Kidney (tissue), 14 donors: ENCODE results near the gene ARID5B. TPM values are rescaled to one million over a fixed set of nuclear protein-coding genes. Genes with fewer than 3 reads are reported as not detected.

ENCODE experiments used
- DNase-seq, 5 donors: peaks; one replicate each; pipeline ENCODE4 v3.0.0-alpha.2; 2013 to 2020
- FAIRE-seq: peaks from 2 replicates; lab custom pipeline; 2012; peaks lifted over from hg19 to GRCh38; lab: Jason Lieb, UNC
- H3K27ac ChIP-seq, 2 donors: one replicate each; pipeline ENCODE4 v1.7.0; 2013; ENCODE audit warnings: low read depth in 2 of 2, low read length in 2 of 2, inconsistent platforms in 1 of 2
- H3K27me3 ChIP-seq: one replicate; pipeline ENCODE4 v1.7.1; 2013; ENCODE audit warnings: low read length, inconsistent platforms; ENCODE audit not compliant: control insufficient read depth, insufficient read depth
- H3K36me3 ChIP-seq, 3 donors: one replicate each; pipeline versions ENCODE4 v1.7.0 to v1.7.1; 2013; ENCODE audit warnings: low read length in 3 of 3, control low read depth in 1 of 3, inconsistent platforms in 1 of 3; ENCODE audit not compliant: insufficient read depth in 3 of 3, control insufficient read depth in 2 of 3
- H3K4me1 ChIP-seq, 3 donors: one replicate each; pipeline versions ENCODE4 v1.7.0 to v1.7.1; 2013; ENCODE audit warnings: low read length in 3 of 3, inconsistent platforms in 1 of 3, low read depth in 1 of 3; ENCODE audit not compliant: control insufficient read depth in 2 of 3, insufficient read depth in 2 of 3
- H3K4me3 ChIP-seq, 3 donors: one replicate each; pipeline versions ENCODE4 v1.7.0 to v1.8.1; 2013; ENCODE audit warnings: low read length in 3 of 3, control low read depth in 1 of 3, inconsistent platforms in 1 of 3
- H3K9ac ChIP-seq, 3 donors: one replicate each; pipeline versions ENCODE4 v1.7.0 to v1.7.1; 2013; ENCODE audit warnings: low read length in 3 of 3, control low read depth in 1 of 3, inconsistent platforms in 1 of 3
- H3K9me3 ChIP-seq, 3 donors: one replicate each; pipeline versions ENCODE4 v1.7.0 to v1.7.1; 2013; ENCODE audit warnings: low read length in 3 of 3, control low read depth in 1 of 3, inconsistent platforms in 1 of 3; ENCODE audit not compliant: control insufficient read depth in 2 of 3, insufficient read depth in 1 of 3
- intact Hi-C: fragments of 100-400 bp; cut with DNase I; formaldehyde crosslinking; loops from one replicate; pipeline ENCODE4 v1.11.1; 2022
- polyA plus RNA-seq: library from polyadenylated mRNA; stranded (reverse); fragments of 350-450 nt; fragmentation: Illumina TruSeq; extraction: RNeasy Lipid Tissue Mini Kit (QIAGEN cat#74804); gene quantifications from one replicate; pipeline ENCODE4 v1.2.3, GENCODE V29; 2014; ENCODE audit warnings: low read depth, low replicate concordance; ENCODE audit not compliant: insufficient read depth
- total RNA-seq: library from RNA; stranded (reverse); fragmentation: NEBNext Ultra II Directional; extraction: Animal tissue kit (Norgen Biotek cat#: 25700); gene quantifications from one replicate; pipeline ENCODE4 v1.2.1, GENCODE V29; 2021
- TF ChIP-seq, protein P1 (sequence below): IDR thresholded peaks from 3 replicates; pipeline ENCODE4 v1.5.1; 2012; ENCODE audit warnings: mild to moderate bottlenecking, moderate library complexity, borderline replicate concordance; ENCODE audit not compliant: insufficient read depth; ENCODE audit errors: extremely low read depth
- donor health status: control.
- donor health status: control.
- donor health status: control.
- donor health status: control.
- donor health status: control.
- donor health status: DM: yes; HTN: yes; CAD: no.
- donor health status: Normal renal cell carcinoma (clear cell type).

The ARID5B gene
- total and polyA plus RNA-seq, 2 donors from 2014 or later: 8.6 to 77.9 TPM

DNA sequence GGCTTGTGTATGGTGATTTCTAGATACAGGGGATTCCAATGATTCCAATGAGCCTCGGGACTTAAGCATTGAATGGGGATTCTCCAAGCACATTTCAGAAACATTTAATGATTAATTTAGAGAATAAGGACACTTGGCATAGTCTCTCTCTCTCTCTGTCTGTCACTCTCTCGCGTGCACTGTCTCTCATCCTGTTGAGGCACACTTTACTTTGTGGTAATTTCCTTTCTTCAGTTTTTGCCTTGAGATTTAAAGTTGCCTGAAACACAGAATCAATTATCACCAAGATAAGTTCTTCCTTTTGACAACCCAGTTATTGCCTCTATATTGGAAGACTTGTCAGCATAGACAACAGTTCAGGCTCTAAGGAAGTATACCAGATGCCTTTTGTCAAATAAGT lies 131.6 kb downstream of the ARID5B start:
- intact Hi-C loops: loop anchor here (10.0 kb wide), 1 partner anchor 192 kb away; no protein-coding TSS in a partner anchor
- H3K9me3 ChIP-seq: no peaks in the 10 kb centered on the region
- H3K36me3 ChIP-seq: no peaks in the 10 kb centered on the region
- H3K27ac ChIP-seq: no peak overlapping the region
- TF ChIP-seq, protein P1, sequence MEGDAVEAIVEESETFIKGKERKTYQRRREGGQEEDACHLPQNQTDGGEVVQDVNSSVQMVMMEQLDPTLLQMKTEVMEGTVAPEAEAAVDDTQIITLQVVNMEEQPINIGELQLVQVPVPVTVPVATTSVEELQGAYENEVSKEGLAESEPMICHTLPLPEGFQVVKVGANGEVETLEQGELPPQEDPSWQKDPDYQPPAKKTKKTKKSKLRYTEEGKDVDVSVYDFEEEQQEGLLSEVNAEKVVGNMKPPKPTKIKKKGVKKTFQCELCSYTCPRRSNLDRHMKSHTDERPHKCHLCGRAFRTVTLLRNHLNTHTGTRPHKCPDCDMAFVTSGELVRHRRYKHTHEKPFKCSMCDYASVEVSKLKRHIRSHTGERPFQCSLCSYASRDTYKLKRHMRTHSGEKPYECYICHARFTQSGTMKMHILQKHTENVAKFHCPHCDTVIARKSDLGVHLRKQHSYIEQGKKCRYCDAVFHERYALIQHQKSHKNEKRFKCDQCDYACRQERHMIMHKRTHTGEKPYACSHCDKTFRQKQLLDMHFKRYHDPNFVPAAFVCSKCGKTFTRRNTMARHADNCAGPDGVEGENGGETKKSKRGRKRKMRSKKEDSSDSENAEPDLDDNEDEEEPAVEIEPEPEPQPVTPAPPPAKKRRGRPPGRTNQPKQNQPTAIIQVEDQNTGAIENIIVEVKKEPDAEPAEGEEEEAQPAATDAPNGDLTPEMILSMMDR: no peak
- DNase-seq: no peak
- no peaks in the 10 kb centered on the region for H3K27me3 ChIP-seq
- peaks cover 4 to 8% (median 8%) of the 10 kb centered on the region in 3 donors for H3K4me1 ChIP-seq
- H3K4me3 ChIP-seq: no peak overlapping the region
- no peak overlapping the region for H3K9ac ChIP-seq
- FAIRE-seq: no peak

DNA sequence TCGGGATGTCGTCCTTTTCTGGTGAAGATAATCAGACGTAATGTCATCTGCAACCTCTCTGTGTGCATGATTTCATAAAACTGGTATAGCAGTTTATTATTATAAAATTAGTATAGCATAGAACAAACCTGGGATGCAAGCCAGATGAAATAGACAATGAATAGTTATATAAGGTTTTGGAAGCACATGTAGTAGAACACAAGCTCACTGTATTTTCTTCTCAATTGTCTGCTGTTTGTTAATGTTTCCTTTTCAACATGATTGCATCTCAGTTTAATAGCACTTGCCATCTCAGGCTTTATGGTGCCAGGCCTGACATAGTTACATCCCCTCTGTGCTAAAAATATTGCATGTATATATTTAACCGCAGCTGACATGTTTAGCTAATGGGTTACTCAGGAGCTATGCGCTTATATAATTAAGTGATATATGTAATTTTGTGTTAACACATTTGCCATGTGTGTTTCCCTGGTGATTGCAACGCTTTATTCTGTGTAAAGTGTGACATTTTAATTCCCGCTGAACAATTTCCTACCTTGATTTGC lies 132.7 kb downstream of the ARID5B start:
- Histone ChIP-seq H3K27ac (no peak overlapping the region), H3K36me3 (no peaks in the 10 kb centered on the region), H3K4me3 (no peak overlapping the region), H3K4me1 (peaks cover 9 to 17% (median 12%) of the 10 kb centered on the region in 3 donors), H3K9me3 (no peaks in the 10 kb centered on the region), H3K27me3 (no peaks in the 10 kb centered on the region), H3K9ac (no peak overlapping the region)
- TF ChIP-seq, protein P1: no peak
- FAIRE-seq: no peak
- intact Hi-C loops: loop anchor here (10.0 kb wide), 1 partner anchor 191 kb away; no protein-coding TSS in a partner anchor
- DNase-seq: no peak

DNA sequence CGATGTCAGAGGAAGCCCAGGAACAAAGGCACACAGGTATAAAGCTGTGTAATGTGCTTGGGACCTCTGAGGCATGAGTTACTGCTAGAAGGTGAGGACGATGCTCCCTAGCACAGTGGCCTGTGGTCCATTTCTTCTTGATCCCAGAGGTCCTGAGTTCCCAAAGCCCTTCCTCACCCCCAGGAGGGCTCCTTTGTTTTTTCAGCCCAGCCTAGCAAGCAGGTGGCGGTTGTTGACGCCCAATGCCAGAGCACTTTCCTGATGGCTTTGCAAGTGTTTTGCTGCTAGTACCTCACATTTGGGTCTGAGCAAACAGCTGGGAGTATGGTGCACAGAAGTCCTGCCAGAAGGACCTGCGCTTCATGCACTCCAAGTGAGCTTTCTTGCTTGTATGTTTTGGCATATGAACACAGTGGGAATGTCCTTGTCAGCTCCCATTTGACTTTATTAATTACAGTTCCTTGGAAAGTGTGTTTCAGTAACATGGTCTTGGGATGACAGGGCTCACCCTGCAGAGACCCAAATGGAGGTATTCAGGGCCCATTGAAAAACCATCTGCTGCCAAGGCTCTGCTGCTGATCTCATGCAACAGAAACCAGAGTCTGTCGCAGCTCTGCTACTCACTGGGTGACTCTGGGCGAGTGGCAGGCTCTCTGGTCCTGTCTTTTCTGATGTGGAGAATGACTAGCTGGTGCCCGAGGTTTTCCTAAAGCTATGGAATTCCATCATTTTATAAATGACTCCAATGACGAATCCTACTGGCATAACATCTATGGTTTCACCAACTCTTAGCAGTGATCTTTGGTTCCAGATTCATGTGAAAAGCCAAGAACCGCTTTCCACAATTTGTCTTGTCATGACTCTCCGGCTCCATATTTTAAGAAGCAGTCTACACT lies 134.9 kb downstream of the ARID5B start:
- H3K4me3 ChIP-seq: no peak overlapping the region
- no peaks in the 10 kb centered on the region for H3K36me3 ChIP-seq
- peak overlapping the region in 1 of 3 donors; percentile 41 for H3K9ac ChIP-seq
- peaks cover 12 to 32% (median 20%) of the 10 kb centered on the region in 3 donors for H3K4me1 ChIP-seq
- FAIRE-seq: no peak
- DNase-seq: no peak
- H3K27ac ChIP-seq: peak overlapping the region in 1 of 2 donors; percentile 54
- intact Hi-C loops: loop anchor here (10.0 kb wide), 1 partner anchor 188 kb away; no protein-coding TSS in a partner anchor
- no peaks in the 10 kb centered on the region for H3K9me3 ChIP-seq
- TF ChIP-seq, protein P1: no peak
- H3K27me3 ChIP-seq: no peaks in the 10 kb centered on the region
